HUES48 (cell line): ENCODE data around the gene TTC12.

Source experiments
- H3K27ac ChIP-seq: one replicate; pipeline ENCODE4 v1.7.0; 2013; ENCODE audit warnings: low read depth, low read length, inconsistent platforms
- H3K27me3 ChIP-seq: 2 replicates; pipeline ENCODE4 v1.6.1; 2013; ENCODE audit warnings: mild to moderate bottlenecking, low read length; ENCODE audit not compliant: control insufficient read depth, insufficient read depth
- H3K36me3 ChIP-seq: 2 replicates; pipeline ENCODE4 v1.6.1; 2013; ENCODE audit warnings: low read length; ENCODE audit not compliant: control insufficient read depth, insufficient read depth
- H3K4me1 ChIP-seq: 2 replicates; pipeline ENCODE4 v1.6.1; 2013; ENCODE audit warnings: mild to moderate bottlenecking, low read length; ENCODE audit not compliant: control insufficient read depth, insufficient read depth
- H3K4me3 ChIP-seq: 2 replicates; pipeline ENCODE4 v1.5.1; 2013; ENCODE audit warnings: mild to moderate bottlenecking, low read depth, low read length
- H3K9ac ChIP-seq: 2 replicates; pipeline ENCODE4 v1.6.1; 2013; ENCODE audit warnings: mild to moderate bottlenecking, low read depth, low read length, moderate library complexity
- H3K9me3 ChIP-seq: 2 replicates; pipeline ENCODE4 v1.6.1; 2013; ENCODE audit warnings: low read length; ENCODE audit not compliant: control insufficient read depth, insufficient read depth

TTC12 gene

GRCh38 chr11:113308601-113309000 lies 5.8 kb upstream of the TTC12 start:
- Histone ChIP-seq H3K36me3 (no peaks in the 10 kb centered on the region), H3K4me1 (0 out of 2 replicates have a peak, but pooled peaks cover 2% of the 10 kb centered on the region), H3K4me3 (no peak overlapping the region), H3K9me3 (no peaks in the 10 kb centered on the region), H3K27me3 (peaks cover 3% of the 10 kb centered on the region), H3K9ac (no peak overlapping the region), H3K27ac (no peak overlapping the region)

GRCh38 chr11:113311536-113311935 lies 2.8 kb upstream of the TTC12 start:
- Histone ChIP-seq H3K9me3 (no peaks in the 10 kb centered on the region), H3K9ac (no peak overlapping the region)

GRCh38 chr11:113313601-113314000 lies 782 bp upstream of the TTC12 start:
- H3K27me3 ChIP-seq, result peaks cover 8% of the 10 kb centered on the region
- peaks cover 14% of the 10 kb centered on the region for H3K4me1 ChIP-seq
- H3K9me3 ChIP-seq, result no peaks in the 10 kb centered on the region
- H3K27ac ChIP-seq, result no peak overlapping the region
- H3K36me3 ChIP-seq, result peaks cover 3% of the 10 kb centered on the region; the same call in 1 of the 2 replicates
- H3K4me3 ChIP-seq, result peak overlapping the region; percentile 75
- H3K9ac ChIP-seq, result no peak overlapping the region

More at GRCh38 chr11:113311536-113311935, 2.8 kb upstream of the TTC12 start:
- Histone ChIP-seq H3K4me3 (no peak overlapping the region), H3K27ac (no peak overlapping the region), H3K27me3 (peaks cover 8% of the 10 kb centered on the region), H3K36me3 (no peaks in the 10 kb centered on the region), H3K4me1 (peaks cover 14% of the 10 kb centered on the region)

GRCh38 chr11:113314065-113314388 lies 356 bp upstream of the TTC12 start:
- Histone ChIP-seq H3K4me3 (peak overlapping the region; percentile 75), H3K9ac (peak overlapping the region; percentile 5; the same call in 1 of the 2 replicates), H3K27me3 (peaks cover 8% of the 10 kb centered on the region), H3K9me3 (no peaks in the 10 kb centered on the region), H3K27ac (no peak overlapping the region), H3K36me3 (peaks cover 3% of the 10 kb centered on the region; the same call in 1 of the 2 replicates), H3K4me1 (peaks cover 14% of the 10 kb centered on the region)

GRCh38 chr11:113315811-113316210 lies 1.4 kb downstream of the TTC12 start:
- H3K9me3 ChIP-seq, result no peaks in the 10 kb centered on the region
- H3K9ac ChIP-seq, result no peak overlapping the region
- H3K4me1 ChIP-seq, result peaks cover 14% of the 10 kb centered on the region
- H3K4me3 ChIP-seq, result no peak overlapping the region
- no peak overlapping the region for H3K27ac ChIP-seq
- H3K27me3 ChIP-seq, result peaks cover 8% of the 10 kb centered on the region
- H3K36me3 ChIP-seq, result peaks cover 3% of the 10 kb centered on the region; the same call in 1 of the 2 replicates

GRCh38 chr11:113316256-113316655 lies 1.9 kb downstream of the TTC12 start:
- H3K4me1 ChIP-seq, result peaks cover 14% of the 10 kb centered on the region
- H3K9me3 ChIP-seq, result no peaks in the 10 kb centered on the region

GRCh38 chr11:113317339-113317738 lies 3.0 kb downstream of the TTC12 start:
- Histone ChIP-seq H3K27me3 (peaks cover 8% of the 10 kb centered on the region), H3K36me3 (peaks cover 3% of the 10 kb centered on the region; the same call in 1 of the 2 replicates), H3K27ac (no peak overlapping the region), H3K9me3 (no peaks in the 10 kb centered on the region), H3K4me3 (no peak overlapping the region), H3K4me1 (peaks cover 14% of the 10 kb centered on the region), H3K9ac (no peak overlapping the region)

More at GRCh38 chr11:113316256-113316655, 1.9 kb downstream of the TTC12 start:
- no peak overlapping the region for H3K4me3 ChIP-seq
- peaks cover 3% of the 10 kb centered on the region; the same call in 1 of the 2 replicates for H3K36me3 ChIP-seq
- no peak overlapping the region for H3K27ac ChIP-seq
- no peak overlapping the region for H3K9ac ChIP-seq
- peaks cover 8% of the 10 kb centered on the region for H3K27me3 ChIP-seq

GRCh38 chr11:113319085-113319484 lies 4.7 kb downstream of the TTC12 start:
- no peaks in the 10 kb centered on the region for H3K9me3 ChIP-seq
- no peak overlapping the region for H3K9ac ChIP-seq
- H3K27me3 ChIP-seq, result no peaks in the 10 kb centered on the region
- H3K4me1 ChIP-seq, result peaks cover 7% of the 10 kb centered on the region
- H3K36me3 ChIP-seq, result peaks cover 3% of the 10 kb centered on the region; the same call in 1 of the 2 replicates
- no peak overlapping the region for H3K27ac ChIP-seq
- no peak overlapping the region for H3K4me3 ChIP-seq

- no peaks in the 10 kb centered on the region; the same call in 1 of the 2 replicates for H3K36me3 ChIP-seq
- H3K4me1 ChIP-seq, result no peaks in the 10 kb centered on the region
- no peak overlapping the region for H3K27ac ChIP-seq
- H3K9me3 ChIP-seq, result no peaks in the 10 kb centered on the region
- H3K4me3 ChIP-seq, result no peak overlapping the region
- H3K9ac ChIP-seq, result no peak overlapping the region
- H3K27me3 ChIP-seq, result no peaks in the 10 kb centered on the region
Measured at GRCh38 chr11:113322158-113322557, 7.8 kb downstream of the TTC12 start.

GRCh38 chr11:113324250-113324649 lies 9.9 kb downstream of the TTC12 start:
- Histone ChIP-seq H3K9ac (no peak overlapping the region), H3K27me3 (no peaks in the 10 kb centered on the region), H3K36me3 (no peaks in the 10 kb centered on the region), H3K9me3 (no peaks in the 10 kb centered on the region), H3K27ac (no peak overlapping the region), H3K4me1 (no peaks in the 10 kb centered on the region), H3K4me3 (no peak overlapping the region)

GRCh38 chr11:113329725-113330124 lies 15.3 kb downstream of the TTC12 start:
- no peaks in the 10 kb centered on the region for H3K27me3 ChIP-seq
- H3K27ac ChIP-seq, result no peak overlapping the region
- no peaks in the 10 kb centered on the region; the same call in 1 of the 2 replicates for H3K4me1 ChIP-seq
- H3K36me3 ChIP-seq, result no peaks in the 10 kb centered on the region
- H3K9ac ChIP-seq, result no peak overlapping the region
- H3K4me3 ChIP-seq, result no peak overlapping the region
- no peaks in the 10 kb centered on the region for H3K9me3 ChIP-seq
